MCF 10A (cell line): Measurements from ENCODE around the gene YIPF4. TPM values are rescaled to one million over a fixed set of nuclear protein-coding genes. Genes with fewer than 3 reads are reported as not detected.

Experiments
- Bru-seq: library from RNA; stranded (reverse); fragments of 400-500 nt; gene quantifications from one replicate; lab custom pipeline; 2021; lab: Mats Ljungman, UMichigan
- BruChase-seq, 2 experiments: library from RNA; stranded (reverse); fragments of 400-500 nt; gene quantifications; one replicate each; lab custom pipeline; 2021; lab: Mats Ljungman, UMichigan
- BruUV-seq: library from RNA; stranded (reverse); fragments of 400-500 nt; replicated peaks from 2 replicates; lab custom pipeline; 2021; lab: Mats Ljungman, UMichigan
- CTCF ChIA-PET: fragments of 300-600 bp; sonication (Branson Sonifier 250); formaldehyde crosslinking; extraction: SDS; loops from one replicate; lab custom pipeline; 2021; ENCODE audit warnings: antibody characterized with exemption, inconsistent platforms; lab: Yijun Ruan, JAX
- POLR2A ChIA-PET: fragments of 300-600, 350-650 bp; sonication (Branson Sonifier 250); formaldehyde crosslinking; extraction: SDS; loops from one replicate; lab custom pipeline; 2020; ENCODE audit warnings: antibody characterized with exemption, inconsistent platforms; lab: Yijun Ruan, JAX
- DNase-seq: peaks from one replicate; pipeline ENCODE4 v3.0.0-alpha.2; 2018; ENCODE audit not compliant: unreplicated experiment
- H3K27ac Mint-ChIP-seq: one replicate; pipeline ENCODE4 v1.8.0; 2022; ENCODE audit warnings: mild to moderate bottlenecking, low read depth, mixed read lengths; ENCODE audit not compliant: unreplicated experiment
- H3K27me3 Mint-ChIP-seq: one replicate; pipeline ENCODE4 v1.8.0; 2022; ENCODE audit warnings: mixed read lengths; ENCODE audit not compliant: insufficient read depth, unreplicated experiment
- H3K36me3 Mint-ChIP-seq: one replicate; pipeline ENCODE4 v1.8.0; 2022; ENCODE audit warnings: mild to moderate bottlenecking, moderate library complexity, mixed read lengths; ENCODE audit not compliant: insufficient read depth, unreplicated experiment
- H3K4me1 Mint-ChIP-seq: one replicate; pipeline ENCODE4 v1.8.0; 2022; ENCODE audit warnings: mixed read lengths; ENCODE audit not compliant: insufficient read depth, unreplicated experiment
- H3K4me3 Mint-ChIP-seq: one replicate; pipeline ENCODE4 v1.8.0; 2022; ENCODE audit warnings: mild to moderate bottlenecking, moderate library complexity, mixed read lengths; ENCODE audit not compliant: unreplicated experiment
- H3K9me3 Mint-ChIP-seq: one replicate; pipeline ENCODE4 v1.8.0; 2022; ENCODE audit warnings: mixed read lengths; ENCODE audit not compliant: unreplicated experiment
- CTCF ChIP-seq: fragments of 200-600 bp; IDR thresholded peaks from one replicate; pipeline ENCODE4 v1.8.0; 2022; ENCODE audit warnings: antibody characterized with exemption, mild to moderate bottlenecking; ENCODE audit not compliant: unreplicated experiment
- intact Hi-C: fragments of 100-400 bp; cut with micrococcal nuclease; formaldehyde crosslinking; loops from 2 replicates; pipeline ENCODE4 v1.14.1; 2022
- long read RNA-seq: library from polyadenylated mRNA; stranded (forward); transcript quantifications from one replicate; pipeline ENCODE4 v2.0.0, GENCODE V29; 2022
- total RNA-seq: library from RNA; stranded (reverse); gene quantifications from 2 replicates; pipeline ENCODE4 v1.2.3, GENCODE V29; 2022

The YIPF4 gene
- 67.6 and 90.3 TPM in 2 replicates for total RNA-seq
- Bru-seq, nascent RNA = percentile 90 among the genes with signal in this experiment
- BruChase-seq, experiment 1, labeled RNA remaining after a 6-hour chase = percentile 92 among the genes with signal in this experiment
- percentile 90 among the genes with signal in this experiment for BruChase-seq, experiment 2, labeled RNA remaining after a 2-hour chase
- long read RNA-seq, full-length matches to known transcripts = 205 of 229 reads
- long read RNA-seq, partial matches to known transcripts = 10 of 229 reads
- long read RNA-seq, other reads (novel, unspliced or antisense) = 14 of 229 reads

GRCh38 chr2:32277674-32278477, at the start of gene YIPF4:
TSS of gene YIPF4 (plus strand) at chr2:32277904. CDS start at chr2:32278156, 252 bp downstream.
- BruUV-seq = no TSS peak
- peaks cover 33% of the 10 kb centered on the region for H3K36me3 Mint-ChIP-seq
- POLR2A ChIA-PET = interaction anchor here (0.6 to 2.3 kb wide), 11 partner anchors 9 to 112 kb away, joined by 3 to 23 read pairs (median 7); partner anchors contain the start of gene SLC30A6

GRCh38 chr2:32228181-32228580, 49.5 kb upstream of the YIPF4 start:
- no peak overlapping the region for H3K4me3 Mint-ChIP-seq
- no peak for TF ChIP-seq CTCF
- POLR2A ChIA-PET = no interaction called here
- no TSS peak for BruUV-seq
- intact Hi-C loops = no loop called here
- CTCF ChIA-PET = no interaction called here
- no peak for DNase-seq
- peaks cover 44% of the 10 kb centered on the region for H3K36me3 Mint-ChIP-seq
- H3K27ac Mint-ChIP-seq = no peak overlapping the region
- H3K4me1 Mint-ChIP-seq = peaks cover 10% of the 10 kb centered on the region
- H3K27me3 Mint-ChIP-seq = no peaks in the 10 kb centered on the region
- H3K9me3 Mint-ChIP-seq = peaks cover 8% of the 10 kb centered on the region

More at GRCh38 chr2:32277674-32278477, at the start of gene YIPF4:
- H3K4me3 Mint-ChIP-seq = peak within 1 kb of the TSS; percentile 89
- DNase-seq = peak; percentile 93
- peaks cover under 1% of the 10 kb centered on the region for H3K9me3 Mint-ChIP-seq
- peak within 1 kb of the TSS; percentile 99 for H3K27ac Mint-ChIP-seq
- H3K4me1 Mint-ChIP-seq = no peaks in the 10 kb centered on the region
- intact Hi-C loops = no loop called here
- H3K27me3 Mint-ChIP-seq = no peaks in the 10 kb centered on the region
- CTCF ChIA-PET = interaction anchor here (0.6 kb wide), 1 partner anchor 391 kb away, joined by 3 read pairs; no protein-coding TSS in a partner anchor
- no peak for TF ChIP-seq CTCF

GRCh38 chr2:32229635-32230034, 48.1 kb upstream of the YIPF4 start:
- Mint-ChIP-seq H3K27me3 (no peaks in the 10 kb centered on the region), H3K4me3 (no peak overlapping the region), H3K4me1 (peaks cover 20% of the 10 kb centered on the region), H3K27ac (no peak overlapping the region), H3K9me3 (peaks cover 8% of the 10 kb centered on the region), H3K36me3 (peaks cover 34% of the 10 kb centered on the region)
- intact Hi-C loops = no loop called here
- CTCF ChIA-PET = no interaction called here
- TF ChIP-seq CTCF = no peak
- POLR2A ChIA-PET = interaction anchor here (0.5 to 1.5 kb wide), 2 partner anchors 12 to 222 kb away, joined by 3 to 6 read pairs; no protein-coding TSS in a partner anchor
- DNase-seq = no peak
- BruUV-seq = no TSS peak

GRCh38 chr2:32231959-32232358, 45.7 kb upstream of the YIPF4 start:
- no peak overlapping the region for H3K4me3 Mint-ChIP-seq
- POLR2A ChIA-PET = interaction anchor here (0.6 to 1.1 kb wide), 2 partner anchors 34 to 59 kb away, joined by 3 read pairs; no protein-coding TSS in a partner anchor
- peaks cover 8% of the 10 kb centered on the region for H3K9me3 Mint-ChIP-seq
- intact Hi-C loops = no loop called here
- peaks cover 26% of the 10 kb centered on the region for H3K36me3 Mint-ChIP-seq
- peaks cover 29% of the 10 kb centered on the region for H3K4me1 Mint-ChIP-seq
- no peak for TF ChIP-seq CTCF
- CTCF ChIA-PET = interaction anchor here (1.0 kb wide), 1 partner anchor 14 kb away, joined by 3 read pairs; no protein-coding TSS in a partner anchor
- no peaks in the 10 kb centered on the region for H3K27me3 Mint-ChIP-seq
- no peak for DNase-seq
- H3K27ac Mint-ChIP-seq = no peak overlapping the region
- BruUV-seq = no TSS peak
